AG04450 (cell line): ENCODE data around the gene TMEM38A. TPM values are rescaled to one million over a fixed set of nuclear protein-coding genes. Genes with fewer than 3 reads are reported as not detected.
"Not testable (repeated sequence)": the region's sequence is repeated elsewhere in the genome, so short reads cannot be mapped to it uniquely, and the experiment has no call there.

Experiments used
- CTCF ChIA-PET: fragments of 300-600, 350-600 bp; formaldehyde crosslinking; extraction: SDS; loops from one replicate; lab custom pipeline; 2022; ENCODE audit warnings: antibody characterized with exemption, inconsistent platforms; lab: Charles Lee
- POLR2A ChIA-PET: fragments of 350-600 bp; formaldehyde crosslinking; extraction: SDS; loops from one replicate; lab custom pipeline; 2021; ENCODE audit warnings: antibody characterized with exemption, inconsistent platforms; lab: Yijun Ruan, JAX
- DNase-seq: peaks from one replicate; pipeline ENCODE4 v3.0.0-alpha.2; 2011; ENCODE audit warnings: low read depth, low spot score
- H3K27ac ChIP-seq: one replicate; pipeline ENCODE4 v1.5.1; 2012; ENCODE audit warnings: low read depth, low read length, control low read depth
- H3K27me3 ChIP-seq: one replicate; pipeline ENCODE4 v1.6.0; 2012; ENCODE audit warnings: low read length; ENCODE audit not compliant: control insufficient read depth, insufficient read depth
- H3K4me3 ChIP-seq: 2 replicates; pipeline ENCODE4 v1.5.1; 2011; ENCODE audit warnings: mild to moderate bottlenecking, low read depth, low read length, control low read depth
- H3K9me3 ChIP-seq: 2 replicates; pipeline ENCODE4 v1.5.1; 2012; ENCODE audit warnings: low read length; ENCODE audit not compliant: control insufficient read depth, insufficient read depth
- CTCF ChIP-seq: IDR thresholded peaks from 2 replicates; pipeline ENCODE4 v1.5.1; 2011; ENCODE audit warnings: low read depth, low read length, control low read depth, inconsistent platforms
- polyA plus RNA-seq: library from polyadenylated mRNA; depleted of rRNA; stranded (reverse); fragments of >200 nt; gene quantifications from 2 replicates; pipeline ENCODE4 v1.2.3, GENCODE V29; 2011

TMEM38A gene
- polyA plus RNA-seq, 1 experiment = 2.4 TPM

GRCh38 chr19:16641695-16642094 lies 19.2 kb upstream of the TMEM38A start:
- CTCF ChIA-PET = no interaction called here

DNA sequence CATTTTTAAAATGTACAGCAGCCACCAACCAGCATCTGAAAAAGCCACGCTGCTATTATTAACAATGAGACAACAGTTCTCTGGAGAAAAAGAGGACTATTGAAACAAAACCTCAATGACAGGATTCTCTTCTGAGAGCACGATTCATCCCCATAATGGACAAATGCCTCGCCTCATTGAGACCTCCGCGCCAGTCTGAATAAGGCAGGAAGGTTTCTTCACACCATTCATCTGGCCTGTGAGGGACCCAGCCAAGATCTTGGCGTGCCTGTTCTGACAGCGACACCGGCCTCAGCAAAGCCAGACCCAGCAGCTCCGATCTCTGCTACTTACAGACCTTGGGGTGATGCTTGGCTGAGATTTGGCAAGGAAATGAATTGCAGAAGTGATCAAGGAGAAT lies 15.8 kb upstream of the TMEM38A start:
- TF ChIP-seq CTCF = no peak
- Histone ChIP-seq H3K4me3 (no peak overlapping the region), H3K27me3 (no peaks in the 10 kb centered on the region), H3K27ac (no peak overlapping the region), H3K9me3 (no peaks in the 10 kb centered on the region)
- CTCF ChIA-PET = interaction anchor here (0.6 kb wide), 1 partner anchor 127 kb away, joined by 4 read pairs; no protein-coding TSS in a partner anchor
- DNase-seq = no peak
- POLR2A ChIA-PET = no interaction called here

More at GRCh38 chr19:16641695-16642094, 19.2 kb upstream of the TMEM38A start:
- no peak overlapping the region for H3K27ac ChIP-seq
- no peak overlapping the region for H3K4me3 ChIP-seq
- no peak for TF ChIP-seq CTCF
- POLR2A ChIA-PET = no interaction called here
- no peaks in the 10 kb centered on the region for H3K27me3 ChIP-seq
- no peak for DNase-seq
- no peaks in the 10 kb centered on the region for H3K9me3 ChIP-seq

DNA sequence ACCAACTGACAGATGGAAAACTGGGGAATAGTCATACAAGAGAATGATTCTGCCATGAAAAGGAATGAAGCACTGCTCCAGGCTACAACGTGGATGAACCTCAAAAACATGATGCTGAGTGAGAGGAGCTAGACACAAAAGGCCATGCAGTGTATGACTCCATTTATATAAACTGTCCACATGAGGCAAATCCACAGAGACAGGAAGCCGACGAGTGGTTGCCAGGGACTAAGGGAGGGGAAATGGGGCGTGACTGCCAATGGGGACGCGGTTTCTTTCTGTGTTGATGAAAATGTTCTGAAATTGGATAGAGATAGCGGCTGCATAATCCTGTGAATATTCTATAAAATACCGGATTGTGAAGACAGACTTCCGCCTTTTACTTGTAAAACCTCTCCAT lies 11.2 kb upstream of the TMEM38A start:
- ChIA-PET CTCF (interaction anchor here (0.5 kb wide), 1 partner anchor 122 kb away, joined by 10 read pairs; no protein-coding TSS in a partner anchor), POLR2A (no interaction called here)
- H3K9me3 ChIP-seq = no peaks in the 10 kb centered on the region
- no peak overlapping the region for H3K4me3 ChIP-seq
- DNase-seq = no peak
- no peaks in the 10 kb centered on the region for H3K27me3 ChIP-seq
- no peak for TF ChIP-seq CTCF
- H3K27ac ChIP-seq = no peak overlapping the region

- H3K27ac ChIP-seq = no peak overlapping the region
- no peak overlapping the region for H3K4me3 ChIP-seq
- DNase-seq = no peak
- ChIA-PET CTCF (interaction anchor here (0.5 kb wide), 1 partner anchor 220 kb away, joined by 3 read pairs; no protein-coding TSS in a partner anchor), POLR2A (no interaction called here)
- TF ChIP-seq CTCF = no peak
- H3K27me3 ChIP-seq = no peaks in the 10 kb centered on the region
- no peaks in the 10 kb centered on the region for H3K9me3 ChIP-seq
These were observed 10.1 kb upstream of the TMEM38A start for GRCh38 chr19:16650821-16651220.

- H3K9me3 ChIP-seq, H3K4me3 ChIP-seq, DNase-seq, CTCF ChIA-PET, H3K27ac ChIP-seq, H3K27me3 ChIP-seq, POLR2A ChIA-PET: not testable (repeated sequence)
These were observed 9.3 kb upstream of the TMEM38A start for GRCh38 chr19:16651421-16652188.
